ENCODE data around the gene BTBD17. TPM values are rescaled to one million over a fixed set of nuclear protein-coding genes. Genes with fewer than 3 reads are reported as not detected.

The BTBD17 gene
- polyA plus RNA-seq, 1 of the 3 experiments (the other 2 are of a cell fraction) = not detected

DNA sequence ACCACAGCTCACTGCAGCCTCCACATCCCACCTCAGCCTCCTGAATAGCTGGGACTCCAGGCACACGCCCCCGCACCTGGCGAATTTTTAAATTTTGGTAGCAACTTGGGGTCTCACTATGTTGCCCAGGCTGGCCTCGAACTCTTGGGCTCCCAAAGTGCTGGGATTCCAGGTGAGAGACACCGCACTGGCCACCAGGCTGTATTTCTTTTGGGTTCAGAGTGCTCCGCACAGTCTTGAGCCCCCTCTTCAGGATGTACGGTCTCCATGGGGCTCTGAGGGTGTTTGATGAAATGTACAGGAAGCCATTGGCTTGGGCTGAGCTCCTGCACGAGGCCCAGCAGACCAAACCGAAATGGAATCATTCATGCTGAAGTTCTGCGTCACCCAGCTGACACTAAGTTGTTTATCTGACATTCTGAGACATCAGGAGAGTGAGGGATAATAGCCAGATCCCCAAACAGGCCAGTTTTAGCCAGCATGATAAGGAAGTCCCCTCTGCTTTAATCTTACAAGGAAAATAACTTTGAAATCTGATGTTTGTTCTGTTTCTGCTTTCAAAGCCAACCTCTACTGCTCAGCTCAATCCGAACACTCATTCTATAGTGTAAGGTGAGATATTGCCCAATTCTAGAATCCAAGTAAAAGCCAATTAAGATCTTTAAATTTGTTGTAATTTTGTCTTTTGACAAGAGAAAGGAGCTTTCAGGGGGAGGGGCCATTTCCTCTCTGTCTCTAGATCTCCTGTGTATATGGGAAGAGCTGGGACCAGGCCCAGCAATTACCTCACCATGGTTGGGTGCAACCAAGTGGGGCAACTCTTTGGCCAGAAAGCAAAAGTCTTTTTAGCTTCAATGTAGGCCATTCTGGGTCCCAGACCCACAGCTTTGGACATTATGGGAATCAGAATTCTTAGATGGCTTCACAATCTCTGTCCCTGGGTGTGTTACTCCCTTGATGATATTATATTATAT is 29.3 kb upstream of the BTBD17 start:
- ChIA-PET CTCF (interaction anchor here (0.9 to 8.6 kb wide), 8 partner anchors 10 to 191 kb away, joined by 3 to 80 read pairs (median 6); partner anchors contain the start of gene GPR142), POLR2A (interaction anchor here (1.1 to 1.2 kb wide), 2 partner anchors 11 to 64 kb away, joined by 3 read pairs; no protein-coding TSS in a partner anchor)
- Histone ChIP-seq H3K9ac (no peak overlapping the region), H3K79me2 (ENCODE audit: insufficient read depth) (no peaks in the 10 kb centered on the region), H4K20me1 (ENCODE audit: insufficient read depth) (no peaks in the 10 kb centered on the region), H3K36me3 (replicated peaks in 1 of 2; ENCODE audit: control insufficient read depth in 1 of 2, insufficient read depth in 2 of 2, low read length in 1 of 2) (no peaks in the 10 kb centered on the region), H3F3A (replicated peaks; ENCODE audit: insufficient read depth) (no peaks in the 10 kb centered on the region), H2AFZ (ENCODE audit: low read depth) (no peak overlapping the region), H3K27ac (ENCODE audit: low read depth in 2 of 2, low read length in 1 of 2) (no peak overlapping the region), H3K9me3 (no peaks in the 10 kb centered on the region), H3K9me2 (no peaks in the 10 kb centered on the region), H3K4me3 (ENCODE audit: low read depth in 2 of 2, low read length in 1 of 2) (no peak overlapping the region), H3K4me1 (ENCODE audit: control insufficient read depth in 1 of 2, insufficient read depth in 2 of 2, low read depth in 1 of 2, low read length in 1 of 2) (no peaks in the 10 kb centered on the region; a peak in 1 of 4 replicates), H3K27me3 (ENCODE audit: insufficient read depth) (no peaks in the 10 kb centered on the region), H3K4me2 (no peak overlapping the region)
- no peak for DNase-seq
- peak in 1 of 2 experiments; percentile 17; a peak in 1 of 4 replicates for TF ChIP-seq EP300 (IDR thresholded peaks at IDR 0.05; ENCODE audit: borderline replicate concordance in 1 of 2, low read depth in 1 of 2, low read length in 1 of 2)
- no peak for TF ChIP-seq FOXM1 (IDR thresholded peaks at IDR 0.05; ENCODE audit: low read depth)
- WGBS (ENCODE audit: low lambda C conversion rate) = 34% methylated on average over 11 of the region's 11 CpGs

- no peak overlapping the region for H3K4me2 ChIP-seq
- CTCF ChIA-PET = interaction anchor here (1.5 to 8.6 kb wide), 7 partner anchors 10 to 176 kb away, joined by 5 to 80 read pairs (median 24); partner anchors contain the start of gene GPR142
- no peaks in the 10 kb centered on the region for H3K79me2 ChIP-seq (ENCODE audit: insufficient read depth)
- H3F3A ChIP-seq (replicated peaks; ENCODE audit: insufficient read depth) = no peaks in the 10 kb centered on the region
- TF ChIP-seq RCOR1 (IDR thresholded peaks at IDR 0.05; ENCODE audit: low read length) (no peak), ELF1 (IDR thresholded peaks at IDR 0.05) (no peak), NRF1 (IDR thresholded peaks at IDR 0.05; ENCODE audit: low read depth, low read length) (no peak), USF1 (IDR thresholded peaks at IDR 0.05; ENCODE audit: borderline replicate concordance, low read depth) (no peak), PBX3 (IDR thresholded peaks at IDR 0.05) (no peak), EZH2phosphoT487 (IDR thresholded peaks at IDR 0.05; ENCODE audit: borderline replicate concordance, low read depth) (no peak), POLR2AphosphoS5 (IDR thresholded peaks at IDR 0.05; ENCODE audit: low read depth, low read length) (no peak), RAD21 (IDR thresholded peaks at IDR 0.05; ENCODE audit: low read length) (no peak), EP300 (IDR thresholded peaks at IDR 0.05; ENCODE audit: borderline replicate concordance in 1 of 2, low read depth in 1 of 2, low read length in 1 of 2) (no peak), RXRA (IDR thresholded peaks at IDR 0.05; ENCODE audit: borderline replicate concordance, low read depth) (no peak), MAX (IDR thresholded peaks at IDR 0.05; ENCODE audit: low read depth) (no peak), SMC3 (IDR thresholded peaks at IDR 0.05; ENCODE audit: low read depth, low read length) (no peak), GABPA (IDR thresholded peaks at IDR 0.05; ENCODE audit: low read depth) (no peak), TAF1 (IDR thresholded peaks at IDR 0.05; ENCODE audit: borderline replicate concordance, low read depth, low read length) (no peak), SIN3A (IDR thresholded peaks at IDR 0.05; ENCODE audit: borderline replicate concordance, low read depth, low read length) (no peak)
- TF ChIP-seq, protein P1, sequence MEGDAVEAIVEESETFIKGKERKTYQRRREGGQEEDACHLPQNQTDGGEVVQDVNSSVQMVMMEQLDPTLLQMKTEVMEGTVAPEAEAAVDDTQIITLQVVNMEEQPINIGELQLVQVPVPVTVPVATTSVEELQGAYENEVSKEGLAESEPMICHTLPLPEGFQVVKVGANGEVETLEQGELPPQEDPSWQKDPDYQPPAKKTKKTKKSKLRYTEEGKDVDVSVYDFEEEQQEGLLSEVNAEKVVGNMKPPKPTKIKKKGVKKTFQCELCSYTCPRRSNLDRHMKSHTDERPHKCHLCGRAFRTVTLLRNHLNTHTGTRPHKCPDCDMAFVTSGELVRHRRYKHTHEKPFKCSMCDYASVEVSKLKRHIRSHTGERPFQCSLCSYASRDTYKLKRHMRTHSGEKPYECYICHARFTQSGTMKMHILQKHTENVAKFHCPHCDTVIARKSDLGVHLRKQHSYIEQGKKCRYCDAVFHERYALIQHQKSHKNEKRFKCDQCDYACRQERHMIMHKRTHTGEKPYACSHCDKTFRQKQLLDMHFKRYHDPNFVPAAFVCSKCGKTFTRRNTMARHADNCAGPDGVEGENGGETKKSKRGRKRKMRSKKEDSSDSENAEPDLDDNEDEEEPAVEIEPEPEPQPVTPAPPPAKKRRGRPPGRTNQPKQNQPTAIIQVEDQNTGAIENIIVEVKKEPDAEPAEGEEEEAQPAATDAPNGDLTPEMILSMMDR (IDR thresholded peaks at IDR 0.05) = no peak
- TF ChIP-seq, protein P2, sequence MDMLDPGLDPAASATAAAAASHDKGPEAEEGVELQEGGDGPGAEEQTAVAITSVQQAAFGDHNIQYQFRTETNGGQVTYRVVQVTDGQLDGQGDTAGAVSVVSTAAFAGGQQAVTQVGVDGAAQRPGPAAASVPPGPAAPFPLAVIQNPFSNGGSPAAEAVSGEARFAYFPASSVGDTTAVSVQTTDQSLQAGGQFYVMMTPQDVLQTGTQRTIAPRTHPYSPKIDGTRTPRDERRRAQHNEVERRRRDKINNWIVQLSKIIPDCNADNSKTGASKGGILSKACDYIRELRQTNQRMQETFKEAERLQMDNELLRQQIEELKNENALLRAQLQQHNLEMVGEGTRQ (IDR thresholded peaks at IDR 0.05; ENCODE audit: borderline replicate concordance, low read depth, low read length) = no peak
- POLR2A ChIA-PET = no interaction called here
- H3K9ac ChIP-seq = no peak overlapping the region
- no peak overlapping the region for H3K27ac ChIP-seq (ENCODE audit: low read depth in 2 of 2, low read length in 1 of 2)
- no peak overlapping the region for H2AFZ ChIP-seq (ENCODE audit: low read depth)
- H4K20me1 ChIP-seq (ENCODE audit: insufficient read depth) = no peaks in the 10 kb centered on the region
- H3K36me3 ChIP-seq (replicated peaks in 1 of 2; ENCODE audit: control insufficient read depth in 1 of 2, insufficient read depth in 2 of 2, low read length in 1 of 2) = no peaks in the 10 kb centered on the region
- H3K9me2 ChIP-seq = no peaks in the 10 kb centered on the region
- no peak for DNase-seq
- WGBS (ENCODE audit: low lambda C conversion rate) = 14% methylated on average over 2 of the region's 2 CpGs
- H3K4me3 ChIP-seq (ENCODE audit: low read depth in 2 of 2, low read length in 1 of 2) = no peak overlapping the region
- H3K9me3 ChIP-seq = no peaks in the 10 kb centered on the region
- H3K27me3 ChIP-seq (ENCODE audit: insufficient read depth) = no peaks in the 10 kb centered on the region
- no peaks in the 10 kb centered on the region; a peak in 1 of 4 replicates for H3K4me1 ChIP-seq (ENCODE audit: control insufficient read depth in 1 of 2, insufficient read depth in 2 of 2, low read depth in 1 of 2, low read length in 1 of 2)
Observed at GRCh38 chr17:74389937-74390679, 28.4 kb upstream of the BTBD17 start.
